HG03354 (cell line): ENCODE measurements around the gene ANKS3.

Source experiments
- ATAC-seq: cut with Tn5 transposase; IDR thresholded peaks from one replicate; pipeline ENCODE4 v1.9.1; 2021; ENCODE audit warnings: mild to moderate bottlenecking; ENCODE audit not compliant: unreplicated experiment, poor library complexity, severe bottlenecking

The ANKS3 gene

GRCh38 chr16:4698321-4699045 is 35.6 kb downstream of the ANKS3 start:
- ATAC-seq, result no peak

- ATAC-seq, result no peak
Observed at GRCh38 chr16:4697848-4698291, 36.2 kb downstream of the ANKS3 start.

- no peak for ATAC-seq
Observed at GRCh38 chr16:4696905-4697847, 36.9 kb downstream of the ANKS3 start.

GRCh38 chr16:4696172-4696904 is 37.7 kb downstream of the ANKS3 start:
- no peak for ATAC-seq

- ATAC-seq, result no peak
Observed at GRCh38 chr16:4695473-4696171, 38.4 kb downstream of the ANKS3 start.

GRCh38 chr16:4694642-4695451 is 39.2 kb downstream of the ANKS3 start:
- ATAC-seq, result no peak

- peak; percentile 14 for ATAC-seq
Observed at GRCh38 chr16:4693956-4694641, 40.0 kb downstream of the ANKS3 start.

- peak; percentile 94 for ATAC-seq
Observed at GRCh38 chr16:4693296-4693955, 40.6 kb downstream of the ANKS3 start, which contains the start of gene NUDT16L1. NUDT16L1 (plus strand) TSS chr16:4693562; CDS start chr16:4693727, 165 bp downstream.

GRCh38 chr16:4692460-4693295 is 41.4 kb downstream of the ANKS3 start:
- ATAC-seq, result peak; percentile 17

- ATAC-seq, result no peak
Observed at GRCh38 chr16:4691666-4692412, 42.2 kb downstream of the ANKS3 start.

GRCh38 chr16:4690946-4691665 is 43.0 kb downstream of the ANKS3 start:
- no peak for ATAC-seq

GRCh38 chr16:4689864-4690704 is 44.0 kb downstream of the ANKS3 start:
- no peak for ATAC-seq

- no peak for ATAC-seq
Observed at GRCh38 chr16:4689091-4689671, 44.9 kb downstream of the ANKS3 start.

GRCh38 chr16:4688674-4689045 is 45.4 kb downstream of the ANKS3 start:
- ATAC-seq, result no peak
